Measurements from ENCODE around the gene GLE1. TPM values are rescaled to one million over a fixed set of nuclear protein-coding genes. Genes with fewer than 3 reads are reported as not detected.

GLE1 gene
- total RNA-seq, 1 donor from 2014 or later = 17.5 TPM

- Histone ChIP-seq H3K79me2 (ENCODE audit: insufficient read depth, low read length) (peaks cover 32% of the 10 kb centered on the region), H3K4me3 (ENCODE audit: insufficient read depth, low read depth, low read length) (peak overlapping the region; percentile 83), H3K4me2 (ENCODE audit: low read length) (peak overlapping the region; percentile 85), H3K9me3 (ENCODE audit: insufficient read depth, low read depth, low read length) (no peaks in the 10 kb centered on the region), H2AFZ (ENCODE audit: low read depth, low read length) (peak overlapping the region; percentile 26), H3K9ac (ENCODE audit: low read length) (peak overlapping the region; percentile 82), H3K36me3 (ENCODE audit: insufficient read depth, low read length) (peaks cover 11% of the 10 kb centered on the region), H4K20me1 (ENCODE audit: insufficient read depth, low read length) (peaks cover 23% of the 10 kb centered on the region), H3K27ac (ENCODE audit: low read depth, low read length) (no peak overlapping the region), H3K4me1 (ENCODE audit: insufficient read depth, low read length) (peaks cover 12% of the 10 kb centered on the region), H3K27me3 (ENCODE audit: insufficient read depth, low read length) (no peaks in the 10 kb centered on the region)
- DNase-seq (ENCODE audit: low read depth) = no peak
- H3K9me3 Mint-ChIP-seq (ENCODE audit: unreplicated experiment) = peaks cover 1% of the 10 kb centered on the region
- peak overlapping the region; percentile 88 for H3K4me3 Mint-ChIP-seq (ENCODE audit: unreplicated experiment)
- H3K4me1 Mint-ChIP-seq (ENCODE audit: low read depth, unreplicated experiment) = peaks cover 2% of the 10 kb centered on the region
- H3K36me3 Mint-ChIP-seq (ENCODE audit: low read depth, unreplicated experiment) = peaks cover 12% of the 10 kb centered on the region
- H3K27me3 Mint-ChIP-seq (ENCODE audit: low read depth, unreplicated experiment) = peaks cover 2% of the 10 kb centered on the region
- peak overlapping the region; percentile 41 for H3K27ac Mint-ChIP-seq (ENCODE audit: unreplicated experiment)
- TF ChIP-seq, protein P1, sequence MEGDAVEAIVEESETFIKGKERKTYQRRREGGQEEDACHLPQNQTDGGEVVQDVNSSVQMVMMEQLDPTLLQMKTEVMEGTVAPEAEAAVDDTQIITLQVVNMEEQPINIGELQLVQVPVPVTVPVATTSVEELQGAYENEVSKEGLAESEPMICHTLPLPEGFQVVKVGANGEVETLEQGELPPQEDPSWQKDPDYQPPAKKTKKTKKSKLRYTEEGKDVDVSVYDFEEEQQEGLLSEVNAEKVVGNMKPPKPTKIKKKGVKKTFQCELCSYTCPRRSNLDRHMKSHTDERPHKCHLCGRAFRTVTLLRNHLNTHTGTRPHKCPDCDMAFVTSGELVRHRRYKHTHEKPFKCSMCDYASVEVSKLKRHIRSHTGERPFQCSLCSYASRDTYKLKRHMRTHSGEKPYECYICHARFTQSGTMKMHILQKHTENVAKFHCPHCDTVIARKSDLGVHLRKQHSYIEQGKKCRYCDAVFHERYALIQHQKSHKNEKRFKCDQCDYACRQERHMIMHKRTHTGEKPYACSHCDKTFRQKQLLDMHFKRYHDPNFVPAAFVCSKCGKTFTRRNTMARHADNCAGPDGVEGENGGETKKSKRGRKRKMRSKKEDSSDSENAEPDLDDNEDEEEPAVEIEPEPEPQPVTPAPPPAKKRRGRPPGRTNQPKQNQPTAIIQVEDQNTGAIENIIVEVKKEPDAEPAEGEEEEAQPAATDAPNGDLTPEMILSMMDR (IDR thresholded peaks at IDR 0.05; ENCODE audit: insufficient read depth, low read depth, low read length) = no peak
- TF ChIP-seq EZH2 (IDR thresholded peaks at IDR 0.05; ENCODE audit: insufficient read depth, low read length) = no peak
- no peak for FAIRE-seq
Measured at GRCh38 chr9:128457207-128457606, 47.3 kb upstream of the GLE1 start.

GRCh38 chr9:128459011-128459410 lies 45.5 kb upstream of the GLE1 start:
- DNase-seq (ENCODE audit: low read depth) (no peak), FAIRE-seq (no peak)
- Histone ChIP-seq H3K27me3 (ENCODE audit: insufficient read depth, low read length) (no peaks in the 10 kb centered on the region), H3K4me2 (ENCODE audit: low read length) (no peak overlapping the region), H3K79me2 (ENCODE audit: insufficient read depth, low read length) (peaks cover 32% of the 10 kb centered on the region), H3K9ac (ENCODE audit: low read length) (no peak overlapping the region), H3K4me3 (ENCODE audit: insufficient read depth, low read depth, low read length) (no peak overlapping the region), H4K20me1 (ENCODE audit: insufficient read depth, low read length) (peaks cover 23% of the 10 kb centered on the region), H2AFZ (ENCODE audit: low read depth, low read length) (no peak overlapping the region), H3K4me1 (ENCODE audit: insufficient read depth, low read length) (peaks cover 12% of the 10 kb centered on the region), H3K36me3 (ENCODE audit: insufficient read depth, low read length) (peaks cover 17% of the 10 kb centered on the region), H3K27ac (ENCODE audit: low read depth, low read length) (no peak overlapping the region), H3K9me3 (ENCODE audit: insufficient read depth, low read depth, low read length) (no peaks in the 10 kb centered on the region)
- peak overlapping the region; percentile 11 for H3K4me3 Mint-ChIP-seq (ENCODE audit: unreplicated experiment)
- no peaks in the 10 kb centered on the region for H3K27me3 Mint-ChIP-seq (ENCODE audit: low read depth, unreplicated experiment)
- H3K36me3 Mint-ChIP-seq (ENCODE audit: low read depth, unreplicated experiment) = peaks cover 18% of the 10 kb centered on the region
- H3K27ac Mint-ChIP-seq (ENCODE audit: unreplicated experiment) = no peak overlapping the region
- TF ChIP-seq, protein P1 (IDR thresholded peaks at IDR 0.05; ENCODE audit: insufficient read depth, low read depth, low read length) = no peak
- TF ChIP-seq EZH2 (IDR thresholded peaks at IDR 0.05; ENCODE audit: insufficient read depth, low read length) = no peak
- H3K4me1 Mint-ChIP-seq (ENCODE audit: low read depth, unreplicated experiment) = peaks cover 2% of the 10 kb centered on the region
- peaks cover 1% of the 10 kb centered on the region for H3K9me3 Mint-ChIP-seq (ENCODE audit: unreplicated experiment)

DNA sequence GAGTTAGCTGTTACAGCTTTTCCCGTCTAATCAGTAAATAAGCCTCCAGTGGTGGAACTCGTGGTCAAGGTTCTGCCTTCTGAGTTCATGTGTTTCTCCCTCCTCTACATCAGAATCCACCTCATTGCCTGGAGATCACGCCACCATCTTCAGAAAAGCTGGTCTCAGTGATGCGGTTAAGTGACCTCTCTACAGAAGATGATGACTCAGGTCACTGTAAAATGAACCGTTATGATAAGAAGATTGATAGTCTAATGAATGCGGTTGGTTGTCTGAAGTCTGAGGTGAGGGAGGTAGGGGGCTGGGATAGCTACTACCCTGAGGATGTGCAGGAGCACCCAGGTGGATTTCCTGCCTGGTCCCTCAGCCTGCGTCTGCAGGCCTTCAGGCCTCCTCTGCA lies 35.4 kb upstream of the GLE1 start:
- no peaks in the 10 kb centered on the region for H3K4me1 Mint-ChIP-seq (ENCODE audit: low read depth, unreplicated experiment)
- Histone ChIP-seq H3K79me2 (ENCODE audit: insufficient read depth, low read length) (no peaks in the 10 kb centered on the region), H3K9me3 (ENCODE audit: insufficient read depth, low read depth, low read length) (no peaks in the 10 kb centered on the region), H3K27me3 (ENCODE audit: insufficient read depth, low read length) (no peaks in the 10 kb centered on the region), H3K9ac (ENCODE audit: low read length) (no peak overlapping the region), H3K4me1 (ENCODE audit: insufficient read depth, low read length) (no peaks in the 10 kb centered on the region), H3K36me3 (ENCODE audit: insufficient read depth, low read length) (peaks cover 20% of the 10 kb centered on the region), H3K4me3 (ENCODE audit: insufficient read depth, low read depth, low read length) (no peak overlapping the region), H4K20me1 (ENCODE audit: insufficient read depth, low read length) (no peaks in the 10 kb centered on the region), H3K4me2 (ENCODE audit: low read length) (no peak overlapping the region), H3K27ac (ENCODE audit: low read depth, low read length) (no peak overlapping the region), H2AFZ (ENCODE audit: low read depth, low read length) (no peak overlapping the region)
- FAIRE-seq (no peak), DNase-seq (ENCODE audit: low read depth) (no peak)
- peaks cover 20% of the 10 kb centered on the region for H3K36me3 Mint-ChIP-seq (ENCODE audit: low read depth, unreplicated experiment)
- H3K4me3 Mint-ChIP-seq (ENCODE audit: unreplicated experiment) = no peak overlapping the region
- H3K9me3 Mint-ChIP-seq (ENCODE audit: unreplicated experiment) = no peaks in the 10 kb centered on the region
- H3K27ac Mint-ChIP-seq (ENCODE audit: unreplicated experiment) = no peak overlapping the region
- TF ChIP-seq, protein P1 (IDR thresholded peaks at IDR 0.05; ENCODE audit: insufficient read depth, low read depth, low read length) = no peak
- no peak for TF ChIP-seq EZH2 (IDR thresholded peaks at IDR 0.05; ENCODE audit: insufficient read depth, low read length)
- H3K27me3 Mint-ChIP-seq (ENCODE audit: low read depth, unreplicated experiment) = no peaks in the 10 kb centered on the region

All from astrocyte (in vitro differentiated cells and primary cell).